Liver (tissue), 9 donors: ENCODE results near the gene SLC24A3. TPM values are rescaled to one million over a fixed set of nuclear protein-coding genes. Genes with fewer than 3 reads are reported as not detected.

Experiments used
- DNase-seq: peaks from one replicate; pipeline ENCODE4 v3.0.0-alpha.2; 2017; ENCODE audit warnings: low spot score
- H3K27ac ChIP-seq, 2 donors: one replicate each; pipeline ENCODE4 v1.7.0; 2013; ENCODE audit warnings: inconsistent platforms in 2 of 2, low read length in 2 of 2, control low read depth in 1 of 2, low read depth in 1 of 2, mild to moderate bottlenecking in 1 of 2
- H3K27me3 ChIP-seq, 4 donors: one replicate each; pipeline versions ENCODE4 v1.6.1 to v1.7.0; 2013; ENCODE audit warnings: low read length in 3 of 4, inconsistent platforms in 1 of 4, mild to moderate bottlenecking in 1 of 4, moderate library complexity in 1 of 4; ENCODE audit not compliant: control insufficient read depth in 4 of 4, insufficient read depth in 4 of 4
- H3K36me3 ChIP-seq, 4 donors: one replicate each; pipeline versions ENCODE4 v1.6.1 to v1.7.0; 2013; ENCODE audit warnings: low read length in 3 of 4, mild to moderate bottlenecking in 3 of 4, low read depth in 1 of 4, moderate library complexity in 1 of 4; ENCODE audit not compliant: control insufficient read depth in 4 of 4, insufficient read depth in 3 of 4
- H3K4me1 ChIP-seq, 4 donors: one replicate each; pipeline versions ENCODE4 v1.6.1 to v1.7.0; 2013; ENCODE audit warnings: low read length in 3 of 4, mild to moderate bottlenecking in 3 of 4, moderate library complexity in 1 of 4; ENCODE audit not compliant: control insufficient read depth in 4 of 4, insufficient read depth in 4 of 4
- H3K4me3 ChIP-seq, 3 donors: one replicate each; pipeline versions ENCODE4 v1.6.1 to v1.7.0; 2013; ENCODE audit warnings: low read length in 3 of 3, control low read depth in 1 of 3, low read depth in 1 of 3, mild to moderate bottlenecking in 1 of 3
- H3K9ac ChIP-seq, 2 donors: one replicate each; pipeline ENCODE4 v1.7.0; 2013; ENCODE audit warnings: low read length in 2 of 2, mild to moderate bottlenecking in 2 of 2, moderate library complexity in 2 of 2, control low read depth in 1 of 2, low read depth in 1 of 2
- H3K9me3 ChIP-seq, 4 donors: one replicate each; pipeline versions ENCODE4 v1.6.1 to v1.7.0; 2013; ENCODE audit warnings: low read length in 3 of 4; ENCODE audit not compliant: control insufficient read depth in 4 of 4
- EGR1 ChIP-seq, 2 donors: IDR thresholded peaks; 2 replicates each; pipeline ENCODE4 v1.6.1; 2016 to 2018; ENCODE audit warnings: antibody characterized with exemption in 2 of 2, low read depth in 2 of 2
- FOXA1 ChIP-seq: IDR thresholded peaks from 2 replicates; pipeline ENCODE4 v1.6.1; 2016; ENCODE audit warnings: antibody characterized with exemption
- FOXA2 ChIP-seq: IDR thresholded peaks from 2 replicates; pipeline ENCODE4 v1.6.1; 2016; ENCODE audit warnings: antibody characterized with exemption
- GABPA ChIP-seq, 2 donors: IDR thresholded peaks in 1 of 2; conservative IDR thresholded peaks in 1 of 2; 2 replicates each; pipeline ENCODE4 v1.6.1; 2016; ENCODE audit warnings: antibody characterized with exemption in 2 of 2, mild to moderate bottlenecking in 1 of 2, moderate library complexity in 1 of 2
- HNF4A ChIP-seq, 2 donors: conservative IDR thresholded peaks; 2 replicates each; pipeline ENCODE4 v1.6.1; 2016; ENCODE audit warnings: antibody characterized with exemption in 2 of 2, mild to moderate bottlenecking in 2 of 2
- HNF4G ChIP-seq: IDR thresholded peaks from 2 replicates; pipeline ENCODE4 v1.6.1; 2016; ENCODE audit warnings: antibody characterized with exemption
- JUND ChIP-seq, 2 donors: IDR thresholded peaks; 2 replicates each; pipeline ENCODE4 v1.6.1; 2016; ENCODE audit warnings: antibody characterized with exemption in 2 of 2
- NR2F2 ChIP-seq: IDR thresholded peaks from 2 replicates; pipeline ENCODE4 v1.6.1; 2016; ENCODE audit warnings: antibody characterized with exemption
- RAD21 ChIP-seq, 2 donors: IDR thresholded peaks; 2 replicates each; pipeline ENCODE4 v1.6.1; 2016; ENCODE audit warnings: antibody characterized with exemption in 2 of 2, mild to moderate bottlenecking in 2 of 2
- RXRA ChIP-seq, 2 donors: IDR thresholded peaks; 2 replicates each; pipeline ENCODE4 v1.6.1; 2017 to 2018; ENCODE audit warnings: antibody characterized with exemption in 2 of 2, mild to moderate bottlenecking in 1 of 2
- SP1 ChIP-seq: IDR thresholded peaks from 2 replicates; pipeline ENCODE4 v1.6.1; 2018; ENCODE audit warnings: antibody characterized with exemption, mild to moderate bottlenecking
- TAF1 ChIP-seq: conservative IDR thresholded peaks from 2 replicates; pipeline ENCODE4 v1.6.1; 2016; ENCODE audit warnings: antibody characterized with exemption, mild to moderate bottlenecking
- YY1 ChIP-seq: IDR thresholded peaks from 2 replicates; pipeline ENCODE4 v1.6.1; 2016; ENCODE audit warnings: antibody characterized with exemption, mild to moderate bottlenecking
- WGBS: extraction: QIAGEN DNeasy Blood & Tissue Kit; methylation state at CpG from one replicate; pipeline ENCODE4 v1.1.7; 2013; 5-methylcytosine and 5-hydroxymethylcytosine counted together
- polyA plus RNA-seq, 2 donors: library from polyadenylated mRNA; stranded (reverse) in 1 of 2; unstranded in 1 of 2; fragments of 200-250 nt in 1 of 2; fragments of >200 nt in 1 of 2; fragmentation: Nextera tagmentation in 1 of 2; extraction: Ambion mirVana in 1 of 2; gene quantifications; one replicate each; pipeline versions ENCODE4 v1.2.1 to v1.2.3, GENCODE V29; 2013 to 2015
- total RNA-seq, 2 donors: library from RNA; depleted of rRNA; stranded (reverse); fragments of >200 nt; gene quantifications; one replicate each; pipeline ENCODE4 v1.2.3, GENCODE V29; 2014
- TF ChIP-seq, protein P1 (sequence below): IDR thresholded peaks from 2 replicates; pipeline ENCODE4 v1.6.1; 2016; ENCODE audit warnings: antibody characterized with exemption
- TF ChIP-seq, protein P2 (sequence below): IDR thresholded peaks from 2 replicates; pipeline ENCODE4 v1.6.1; 2016; ENCODE audit warnings: antibody characterized with exemption, mild to moderate bottlenecking
- TF ChIP-seq, protein P3 (sequence below): IDR thresholded peaks from 2 replicates; pipeline ENCODE4 v1.6.1; 2016; ENCODE audit warnings: antibody characterized with exemption
- TF ChIP-seq, protein P4 (sequence below): fragments of 150-350 bp; IDR thresholded peaks from 2 replicates; pipeline ENCODE4 v1.5.1; 2017; ENCODE audit warnings: improper control_type of control experiment, low read depth, low read length; ENCODE audit not compliant: missing input control
- TF ChIP-seq, protein P5 (sequence below): IDR thresholded peaks from 2 replicates; pipeline ENCODE4 v1.6.1; 2016; ENCODE audit warnings: antibody characterized with exemption
- donor health status: healthy.
- donor health status: healthy.
- donor health status: healthy.
- donor health status: healthy.
- donor health status: healthy.

SLC24A3 gene
- total and polyA plus RNA-seq, 4 donors, result 0.28 to 1.8 (median 0.46) TPM

DNA sequence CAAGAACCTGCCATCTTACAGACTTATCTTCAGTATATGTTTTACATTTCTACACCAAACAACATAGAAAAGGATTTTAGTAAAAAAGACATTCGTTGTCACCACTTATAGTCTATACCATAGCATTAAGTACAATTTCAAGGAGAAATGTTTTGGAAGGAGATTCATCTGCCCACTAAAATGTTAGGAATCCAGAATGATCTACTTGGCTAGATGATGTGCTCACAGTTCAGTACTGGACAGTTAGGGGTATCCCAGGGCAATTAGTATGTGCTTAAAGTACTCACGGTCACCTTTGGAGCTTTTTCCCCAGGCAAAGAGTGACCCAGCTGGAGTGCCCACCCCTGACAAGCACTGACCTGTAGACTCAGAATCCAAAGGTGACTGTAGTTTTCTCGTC lies 222.9 kb downstream of the SLC24A3 start:
- H3K27me3 ChIP-seq, result no peaks in the 10 kb centered on the region
- H3K36me3 ChIP-seq, result no peaks in the 10 kb centered on the region
- no peak overlapping the region for H3K27ac ChIP-seq
- DNase-seq, result no peak
- H3K9ac ChIP-seq, result no peak overlapping the region
- no peak for TF ChIP-seq TAF1
- TF ChIP-seq SP1, result no peak
- TF ChIP-seq, protein P1, sequence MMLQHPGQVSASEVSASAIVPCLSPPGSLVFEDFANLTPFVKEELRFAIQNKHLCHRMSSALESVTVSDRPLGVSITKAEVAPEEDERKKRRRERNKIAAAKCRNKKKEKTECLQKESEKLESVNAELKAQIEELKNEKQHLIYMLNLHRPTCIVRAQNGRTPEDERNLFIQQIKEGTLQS, result no peak
- no peak for TF ChIP-seq JUND (IDR thresholded peaks at IDR 0.05)
- TF ChIP-seq HNF4A (conservative IDR thresholded peaks at IDR 0.05), result no peak
- no peak for TF ChIP-seq YY1
- TF ChIP-seq, protein P2, sequence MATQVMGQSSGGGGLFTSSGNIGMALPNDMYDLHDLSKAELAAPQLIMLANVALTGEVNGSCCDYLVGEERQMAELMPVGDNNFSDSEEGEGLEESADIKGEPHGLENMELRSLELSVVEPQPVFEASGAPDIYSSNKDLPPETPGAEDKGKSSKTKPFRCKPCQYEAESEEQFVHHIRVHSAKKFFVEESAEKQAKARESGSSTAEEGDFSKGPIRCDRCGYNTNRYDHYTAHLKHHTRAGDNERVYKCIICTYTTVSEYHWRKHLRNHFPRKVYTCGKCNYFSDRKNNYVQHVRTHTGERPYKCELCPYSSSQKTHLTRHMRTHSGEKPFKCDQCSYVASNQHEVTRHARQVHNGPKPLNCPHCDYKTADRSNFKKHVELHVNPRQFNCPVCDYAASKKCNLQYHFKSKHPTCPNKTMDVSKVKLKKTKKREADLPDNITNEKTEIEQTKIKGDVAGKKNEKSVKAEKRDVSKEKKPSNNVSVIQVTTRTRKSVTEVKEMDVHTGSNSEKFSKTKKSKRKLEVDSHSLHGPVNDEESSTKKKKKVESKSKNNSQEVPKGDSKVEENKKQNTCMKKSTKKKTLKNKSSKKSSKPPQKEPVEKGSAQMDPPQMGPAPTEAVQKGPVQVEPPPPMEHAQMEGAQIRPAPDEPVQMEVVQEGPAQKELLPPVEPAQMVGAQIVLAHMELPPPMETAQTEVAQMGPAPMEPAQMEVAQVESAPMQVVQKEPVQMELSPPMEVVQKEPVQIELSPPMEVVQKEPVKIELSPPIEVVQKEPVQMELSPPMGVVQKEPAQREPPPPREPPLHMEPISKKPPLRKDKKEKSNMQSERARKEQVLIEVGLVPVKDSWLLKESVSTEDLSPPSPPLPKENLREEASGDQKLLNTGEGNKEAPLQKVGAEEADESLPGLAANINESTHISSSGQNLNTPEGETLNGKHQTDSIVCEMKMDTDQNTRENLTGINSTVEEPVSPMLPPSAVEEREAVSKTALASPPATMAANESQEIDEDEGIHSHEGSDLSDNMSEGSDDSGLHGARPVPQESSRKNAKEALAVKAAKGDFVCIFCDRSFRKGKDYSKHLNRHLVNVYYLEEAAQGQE, result no peak
- TF ChIP-seq, protein P3, sequence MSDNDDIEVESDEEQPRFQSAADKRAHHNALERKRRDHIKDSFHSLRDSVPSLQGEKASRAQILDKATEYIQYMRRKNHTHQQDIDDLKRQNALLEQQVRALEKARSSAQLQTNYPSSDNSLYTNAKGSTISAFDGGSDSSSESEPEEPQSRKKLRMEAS, result no peak
- TF ChIP-seq HNF4G, result no peak
- TF ChIP-seq, protein P4, sequence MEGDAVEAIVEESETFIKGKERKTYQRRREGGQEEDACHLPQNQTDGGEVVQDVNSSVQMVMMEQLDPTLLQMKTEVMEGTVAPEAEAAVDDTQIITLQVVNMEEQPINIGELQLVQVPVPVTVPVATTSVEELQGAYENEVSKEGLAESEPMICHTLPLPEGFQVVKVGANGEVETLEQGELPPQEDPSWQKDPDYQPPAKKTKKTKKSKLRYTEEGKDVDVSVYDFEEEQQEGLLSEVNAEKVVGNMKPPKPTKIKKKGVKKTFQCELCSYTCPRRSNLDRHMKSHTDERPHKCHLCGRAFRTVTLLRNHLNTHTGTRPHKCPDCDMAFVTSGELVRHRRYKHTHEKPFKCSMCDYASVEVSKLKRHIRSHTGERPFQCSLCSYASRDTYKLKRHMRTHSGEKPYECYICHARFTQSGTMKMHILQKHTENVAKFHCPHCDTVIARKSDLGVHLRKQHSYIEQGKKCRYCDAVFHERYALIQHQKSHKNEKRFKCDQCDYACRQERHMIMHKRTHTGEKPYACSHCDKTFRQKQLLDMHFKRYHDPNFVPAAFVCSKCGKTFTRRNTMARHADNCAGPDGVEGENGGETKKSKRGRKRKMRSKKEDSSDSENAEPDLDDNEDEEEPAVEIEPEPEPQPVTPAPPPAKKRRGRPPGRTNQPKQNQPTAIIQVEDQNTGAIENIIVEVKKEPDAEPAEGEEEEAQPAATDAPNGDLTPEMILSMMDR, result no peak
- TF ChIP-seq FOXA2, result no peak
- TF ChIP-seq, protein P5, sequence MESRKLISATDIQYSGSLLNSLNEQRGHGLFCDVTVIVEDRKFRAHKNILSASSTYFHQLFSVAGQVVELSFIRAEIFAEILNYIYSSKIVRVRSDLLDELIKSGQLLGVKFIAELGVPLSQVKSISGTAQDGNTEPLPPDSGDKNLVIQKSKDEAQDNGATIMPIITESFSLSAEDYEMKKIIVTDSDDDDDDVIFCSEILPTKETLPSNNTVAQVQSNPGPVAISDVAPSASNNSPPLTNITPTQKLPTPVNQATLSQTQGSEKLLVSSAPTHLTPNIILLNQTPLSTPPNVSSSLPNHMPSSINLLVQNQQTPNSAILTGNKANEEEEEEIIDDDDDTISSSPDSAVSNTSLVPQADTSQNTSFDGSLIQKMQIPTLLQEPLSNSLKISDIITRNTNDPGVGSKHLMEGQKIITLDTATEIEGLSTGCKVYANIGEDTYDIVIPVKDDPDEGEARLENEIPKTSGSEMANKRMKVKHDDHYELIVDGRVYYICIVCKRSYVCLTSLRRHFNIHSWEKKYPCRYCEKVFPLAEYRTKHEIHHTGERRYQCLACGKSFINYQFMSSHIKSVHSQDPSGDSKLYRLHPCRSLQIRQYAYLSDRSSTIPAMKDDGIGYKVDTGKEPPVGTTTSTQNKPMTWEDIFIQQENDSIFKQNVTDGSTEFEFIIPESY, result no peak
- no peak for TF ChIP-seq RAD21 (IDR thresholded peaks at IDR 0.05)
- no peak for TF ChIP-seq GABPA (IDR thresholded peaks at IDR 0.05 in 1 of 2, conservative IDR thresholded peaks at IDR 0.05 in 1 of 2)
- TF ChIP-seq FOXA1, result no peak
- no peak for TF ChIP-seq RXRA (IDR thresholded peaks at IDR 0.05)
- TF ChIP-seq NR2F2, result no peak
- no peak for TF ChIP-seq EGR1 (IDR thresholded peaks at IDR 0.05; ENCODE audit: low read depth in 2 of 2)
- no peaks in the 10 kb centered on the region for H3K4me1 ChIP-seq
- WGBS, result 72% methylated on average over 3 of the region's 3 CpGs
- H3K9me3 ChIP-seq, result no peaks in the 10 kb centered on the region
- no peak overlapping the region for H3K4me3 ChIP-seq
